ENCODE measurements around the gene SAMM50.

DNA sequence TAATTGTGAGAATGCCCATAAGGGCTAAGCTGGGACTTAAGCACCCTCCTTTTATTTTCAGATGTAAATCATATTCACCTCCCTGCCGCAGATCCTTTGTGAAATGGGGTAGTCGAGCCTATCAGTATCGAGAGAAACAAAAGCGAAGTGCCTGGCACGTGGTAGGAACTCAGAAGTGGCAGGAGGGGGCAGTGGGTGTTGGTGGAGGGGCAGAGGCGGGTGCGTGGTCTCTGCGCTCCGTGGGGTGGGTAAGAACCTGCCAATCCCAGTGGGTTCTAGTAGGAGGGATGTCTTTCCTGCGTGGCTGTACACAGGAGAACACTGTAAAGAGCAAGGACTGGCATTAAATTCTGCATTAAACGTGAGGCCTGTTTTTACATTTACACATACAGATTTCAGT lies 47.1 kb downstream of the SAMM50 start:
- TF ChIP-seq POLR2AphosphoS5 (IDR thresholded peaks at IDR 0.05; ENCODE audit: low read depth, low read length) (no peak), POLR2A (IDR thresholded peaks at IDR 0.05; ENCODE audit: low read depth, low read length) (no peak)
